GM23338 (cell line): ENCODE measurements around the gene PASK.

Source experiments
- CREB1 ChIP-seq: fragments of 250-450 bp; sonication (Bioruptor Pico); IDR thresholded peaks from 2 replicates; pipeline ENCODE4 v1.5.0; 2020; ENCODE audit warnings: low read depth, mild to moderate bottlenecking, moderate library complexity
- ETS1 ChIP-seq: IDR thresholded peaks from 2 replicates; pipeline ENCODE4 v1.6.1; 2016; ENCODE audit warnings: antibody characterized with exemption
- EZH2 ChIP-seq: fragments of 200-600 bp; sonication (generic); IDR thresholded peaks from one replicate; pipeline ENCODE4 v1.8.0; 2017; ENCODE audit warnings: antibody characterized with exemption, mild to moderate bottlenecking, low read depth; ENCODE audit not compliant: unreplicated experiment
- EZH2phosphoT487 ChIP-seq: fragments of 200-600 bp; sonication (generic); IDR thresholded peaks from one replicate; pipeline ENCODE4 v1.8.1; 2018; ENCODE audit warnings: antibody characterized with exemption; ENCODE audit not compliant: unreplicated experiment
- JUNB ChIP-seq: IDR thresholded peaks from one replicate; pipeline ENCODE4 v1.6.1; 2016; ENCODE audit warnings: antibody characterized with exemption; ENCODE audit not compliant: unreplicated experiment
- NANOG ChIP-seq: IDR thresholded peaks from 2 replicates; pipeline ENCODE4 v1.6.1; 2016; ENCODE audit warnings: antibody characterized with exemption, borderline replicate concordance
- POLR2AphosphoS5 ChIP-seq: IDR thresholded peaks from 2 replicates; pipeline ENCODE4 v1.6.1; 2016; ENCODE audit warnings: antibody characterized with exemption, low read depth
- REST ChIP-seq: IDR thresholded peaks from one replicate; pipeline ENCODE4 v1.6.1; 2018; ENCODE audit warnings: antibody characterized with exemption; ENCODE audit not compliant: unreplicated experiment
- STAT1 ChIP-seq: IDR thresholded peaks from one replicate; pipeline ENCODE4 v1.6.1; 2016; ENCODE audit warnings: antibody characterized with exemption; ENCODE audit not compliant: unreplicated experiment
- ZNF114 ChIP-seq: fragments of 250-450 bp; sonication (Bioruptor Pico); IDR thresholded peaks from 2 replicates; pipeline ENCODE4 v1.5.0; 2020; ENCODE audit warnings: mild to moderate bottlenecking, moderate library complexity
- ZNF331 ChIP-seq: fragments of 250-450 bp; sonication (Bioruptor Pico); IDR thresholded peaks from 2 replicates; pipeline ENCODE4 v1.5.0; 2020; ENCODE audit warnings: low read depth, mild to moderate bottlenecking, moderate library complexity
- ZNF462 ChIP-seq: fragments of 250-450 bp; sonication (Bioruptor Pico); IDR thresholded peaks from 2 replicates; pipeline ENCODE4 v1.5.0; 2020; ENCODE audit warnings: mild to moderate bottlenecking, moderate library complexity
- TF ChIP-seq, protein P1 (sequence below), 2 experiments: fragments of 200-600 bp in 1 of 2; sonication (generic) in 1 of 2; conservative IDR thresholded peaks; 2 replicates each; pipeline versions ENCODE4 v1.5.1 to v1.6.1; 2016 to 2017; ENCODE audit warnings: antibody characterized with exemption in 2 of 2, low read depth in 2 of 2, mild to moderate bottlenecking in 2 of 2, moderate library complexity in 1 of 2

GRCh38 chr2:241108271-241109209 lies 40.7 kb downstream of the PASK start:
- TF ChIP-seq POLR2AphosphoS5 (no peak), EZH2 (no peak), ZNF331 (CRISPR knock-in tag) (no peak), ZNF114 (CRISPR knock-in tag) (no peak), STAT1 (no peak), EZH2phosphoT487 (no peak), ZNF462 (CRISPR knock-in tag) (no peak), REST (no peak), ETS1 (no peak), JUNB (no peak), CREB1 (CRISPR knock-in tag) (no peak), NANOG (no peak)
- TF ChIP-seq, protein P1, sequence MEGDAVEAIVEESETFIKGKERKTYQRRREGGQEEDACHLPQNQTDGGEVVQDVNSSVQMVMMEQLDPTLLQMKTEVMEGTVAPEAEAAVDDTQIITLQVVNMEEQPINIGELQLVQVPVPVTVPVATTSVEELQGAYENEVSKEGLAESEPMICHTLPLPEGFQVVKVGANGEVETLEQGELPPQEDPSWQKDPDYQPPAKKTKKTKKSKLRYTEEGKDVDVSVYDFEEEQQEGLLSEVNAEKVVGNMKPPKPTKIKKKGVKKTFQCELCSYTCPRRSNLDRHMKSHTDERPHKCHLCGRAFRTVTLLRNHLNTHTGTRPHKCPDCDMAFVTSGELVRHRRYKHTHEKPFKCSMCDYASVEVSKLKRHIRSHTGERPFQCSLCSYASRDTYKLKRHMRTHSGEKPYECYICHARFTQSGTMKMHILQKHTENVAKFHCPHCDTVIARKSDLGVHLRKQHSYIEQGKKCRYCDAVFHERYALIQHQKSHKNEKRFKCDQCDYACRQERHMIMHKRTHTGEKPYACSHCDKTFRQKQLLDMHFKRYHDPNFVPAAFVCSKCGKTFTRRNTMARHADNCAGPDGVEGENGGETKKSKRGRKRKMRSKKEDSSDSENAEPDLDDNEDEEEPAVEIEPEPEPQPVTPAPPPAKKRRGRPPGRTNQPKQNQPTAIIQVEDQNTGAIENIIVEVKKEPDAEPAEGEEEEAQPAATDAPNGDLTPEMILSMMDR (conservative IDR thresholded peaks at IDR 0.05; ENCODE audit: low read depth in 2 of 2): no peak
